H1 (cell line): ENCODE results near the gene HOXB9. TPM values are rescaled to one million over a fixed set of nuclear protein-coding genes. Genes with fewer than 3 reads are reported as not detected.

Experiments
- CTCF ChIA-PET: fragments of 300-600 bp; sonication (Branson Sonifier 250); formaldehyde crosslinking; loops from one replicate; lab custom pipeline; 2021; ENCODE audit not compliant: partially characterized antibody; lab: Charles Lee
- POLR2A ChIA-PET: fragments of 300-600 bp; sonication (Branson Sonifier 250); formaldehyde crosslinking; loops from one replicate; lab custom pipeline; 2021; ENCODE audit warnings: inconsistent platforms; ENCODE audit not compliant: partially characterized antibody; lab: Charles Lee
- DNase-seq, 2 experiments: peaks; one replicate each; pipeline versions ENCODE4 v3.0.0 to v3.0.0-alpha.2; 2010 to 2022; ENCODE audit warnings: low spot score in 2 of 2, low read depth in 1 of 2, mixed read lengths in 1 of 2
- FAIRE-seq: peaks from 2 replicates; lab custom pipeline; 2011; peaks lifted over from hg19 to GRCh38; lab: Jason Lieb, UNC
- H2AFZ ChIP-seq: 2 replicates; pipeline ENCODE4 v1.8.1; 2012; ENCODE audit warnings: low read length, inconsistent platforms
- H2AK5ac ChIP-seq: 2 replicates; pipeline ENCODE4 v1.6.1; 2013; ENCODE audit warnings: low read depth, low read length
- H2BK120ac ChIP-seq: replicated peaks from 2 replicates; pipeline ENCODE3; 2013; ENCODE audit warnings: low read depth, low read length, inconsistent platforms
- H2BK12ac ChIP-seq: 2 replicates; pipeline ENCODE4 v1.6.1; 2013; ENCODE audit warnings: low read depth, low read length
- H2BK15ac ChIP-seq: 2 replicates; pipeline ENCODE4 v1.6.1; 2013; ENCODE audit warnings: low read length
- H2BK20ac ChIP-seq: 2 replicates; pipeline ENCODE4 v1.6.1; 2013; ENCODE audit warnings: low read length
- H2BK5ac ChIP-seq: 2 replicates; pipeline ENCODE4 v1.6.1; 2013; ENCODE audit warnings: low read depth, low read length
- H3K14ac ChIP-seq: 2 replicates; pipeline ENCODE4 v1.6.1; 2013; ENCODE audit warnings: inconsistent platforms; ENCODE audit not compliant: insufficient read length
- H3K18ac ChIP-seq: 2 replicates; pipeline ENCODE4 v1.6.1; 2013; ENCODE audit warnings: low read length; ENCODE audit errors: extremely low read depth
- H3K23ac ChIP-seq: 2 replicates; pipeline ENCODE4 v1.6.1; 2013; ENCODE audit warnings: inconsistent platforms; ENCODE audit not compliant: insufficient read length
- H3K23me2 ChIP-seq: 2 replicates; pipeline ENCODE4 v1.6.1; 2013; ENCODE audit warnings: low read depth, low read length
- H3K27ac ChIP-seq: 2 replicates; pipeline ENCODE4 v1.6.1; 2011; ENCODE audit warnings: low read depth, low read length, inconsistent platforms
- H3K27me3 ChIP-seq, 4 experiments: replicated peaks in 1 of 4; 1 replicate in 1 of 4; 2 replicates in 3 of 4; pipeline versions ENCODE4 v1.6.1 to v1.8.1; 2011 to 2013; ENCODE audit warnings: low read length in 3 of 4, mild to moderate bottlenecking in 3 of 4, inconsistent platforms in 2 of 4, mixed read lengths in 2 of 4, moderate library complexity in 1 of 4; ENCODE audit not compliant: control insufficient read depth in 3 of 4, insufficient read depth in 3 of 4; ENCODE audit errors: extremely low read depth in 1 of 4
- H3K36me3 ChIP-seq, 4 experiments: 2 replicates each; pipeline versions ENCODE4 v1.6.1 to v1.8.1; 2011 to 2013; ENCODE audit warnings: mild to moderate bottlenecking in 4 of 4, low read length in 3 of 4, moderate library complexity in 2 of 4, control low read depth in 1 of 4, inconsistent platforms in 1 of 4; ENCODE audit not compliant: insufficient read depth in 4 of 4, control insufficient read depth in 2 of 4
- H3K4ac ChIP-seq: replicated peaks from 2 replicates; pipeline ENCODE3; 2013; ENCODE audit warnings: low read length, low read depth, mixed read lengths, inconsistent platforms; ENCODE audit not compliant: insufficient read length
- H3K4me1 ChIP-seq, 4 experiments: replicated peaks in 1 of 4; 1 replicate in 1 of 4; 2 replicates in 3 of 4; pipeline versions ENCODE4 v1.6.1 to v1.8.1; 2011 to 2013; ENCODE audit warnings: low read length in 3 of 4, inconsistent platforms in 2 of 4, mixed read lengths in 1 of 4; ENCODE audit not compliant: insufficient read depth in 4 of 4, control insufficient read depth in 3 of 4
- H3K4me2 ChIP-seq, 2 experiments: 2 replicates each; pipeline versions ENCODE4 v1.6.1 to v1.8.1; 2011 to 2013; ENCODE audit warnings: low read depth in 2 of 2, low read length in 2 of 2, control low read depth in 1 of 2, inconsistent platforms in 1 of 2, mild to moderate bottlenecking in 1 of 2; ENCODE audit not compliant: insufficient read depth in 1 of 2
- H3K4me3 ChIP-seq, 4 experiments: fragments of 200-600, 300-600 bp in 1 of 4; sonication (generic), shearing (Covaris generic), sonication (Bioruptor Twin) in 1 of 4; 2 replicates each; pipeline versions ENCODE4 v1.5.1 to v1.8.1; 2011 to 2016; ENCODE audit warnings: low read length in 4 of 4, low read depth in 3 of 4, control low read depth in 2 of 4, inconsistent platforms in 2 of 4, mild to moderate bottlenecking in 2 of 4, mixed read lengths in 1 of 4, moderate library complexity in 1 of 4; ENCODE audit not compliant: insufficient read depth in 2 of 4; ENCODE audit errors: extremely low read depth in 1 of 4
- H3K56ac ChIP-seq: replicated peaks from 2 replicates; pipeline ENCODE3; 2013; ENCODE audit warnings: low read depth, mild to moderate bottlenecking, mixed read lengths, low read length, inconsistent platforms; ENCODE audit not compliant: insufficient read length
- H3K79me1 ChIP-seq: 2 replicates; pipeline ENCODE4 v1.6.1; 2013; ENCODE audit warnings: low read depth, low read length, control low read depth
- H3K79me2 ChIP-seq, 2 experiments: 2 replicates each; pipeline versions ENCODE4 v1.6.1 to v1.8.1; 2012 to 2013; ENCODE audit warnings: low read length in 2 of 2, mild to moderate bottlenecking in 2 of 2, inconsistent platforms in 1 of 2; ENCODE audit not compliant: insufficient read depth in 2 of 2, control insufficient read depth in 1 of 2
- H3K9ac ChIP-seq, 4 experiments: replicated peaks in 1 of 4; 1 replicate in 1 of 4; 2 replicates in 3 of 4; pipeline versions ENCODE4 v1.6.1 to v1.8.1; 2011 to 2013; ENCODE audit warnings: low read depth in 3 of 4, low read length in 3 of 4, control low read depth in 2 of 4, mild to moderate bottlenecking in 2 of 4, moderate library complexity in 2 of 4, inconsistent platforms in 1 of 4; ENCODE audit errors: extremely low read depth in 1 of 4
- H3K9me3 ChIP-seq, 2 experiments: 2 replicates each; pipeline versions ENCODE4 v1.6.1 to v1.8.1; 2012 to 2013; ENCODE audit warnings: mild to moderate bottlenecking in 2 of 2, moderate library complexity in 2 of 2, control low read depth in 1 of 2, inconsistent platforms in 1 of 2, low read depth in 1 of 2, low read length in 1 of 2, mixed read lengths in 1 of 2; ENCODE audit not compliant: insufficient read depth in 2 of 2
- H4K20me1 ChIP-seq, 2 experiments: replicated peaks in 1 of 2; 2 replicates each; pipeline versions ENCODE3 to v1.8.1; 2011 to 2013; ENCODE audit warnings: inconsistent platforms in 2 of 2, low read length in 2 of 2, mild to moderate bottlenecking in 1 of 2; ENCODE audit not compliant: insufficient read depth in 2 of 2, control insufficient read depth in 1 of 2
- H4K5ac ChIP-seq: 2 replicates; pipeline ENCODE4 v1.6.1; 2013; ENCODE audit warnings: low read length, low read depth, mixed read lengths, inconsistent platforms; ENCODE audit not compliant: insufficient read length
- H4K8ac ChIP-seq: 2 replicates; pipeline ENCODE4 v1.8.0; 2013; ENCODE audit warnings: mild to moderate bottlenecking, moderate library complexity, low read length, inconsistent platforms; ENCODE audit not compliant: insufficient read depth; ENCODE audit errors: extremely low read depth
- H4K91ac ChIP-seq: replicated peaks from 2 replicates; pipeline ENCODE3; 2013; ENCODE audit warnings: low read length, mixed read lengths, inconsistent platforms; ENCODE audit not compliant: insufficient read length
- BACH1 ChIP-seq: IDR thresholded peaks from 2 replicates; pipeline ENCODE4 v1.6.1; 2012; ENCODE audit warnings: low read length, improper control_type of control experiment
- CBX8 ChIP-seq: fragments of 300-800, 300-1000 bp; sonication (generic); IDR thresholded peaks from 2 replicates; pipeline ENCODE4 v1.7.1; 2016; ENCODE audit warnings: low read depth, low read length, borderline replicate concordance
- CHD2 ChIP-seq: IDR thresholded peaks from 2 replicates; pipeline ENCODE4 v1.6.1; 2012; ENCODE audit warnings: low read length, improper control_type of control experiment
- EP300 ChIP-seq, 2 experiments: IDR thresholded peaks; 1 replicate in 1 of 2; 2 replicates in 1 of 2; pipeline ENCODE4 v1.6.1; 2011 to 2012; ENCODE audit warnings: low read depth in 2 of 2, low read length in 2 of 2, mild to moderate bottlenecking in 2 of 2, borderline replicate concordance in 1 of 2, inconsistent platforms in 1 of 2, moderate library complexity in 1 of 2
- KDM4A ChIP-seq: IDR thresholded peaks from one replicate; pipeline ENCODE4 v1.7.1; 2012; ENCODE audit warnings: low read depth, mild to moderate bottlenecking, moderate library complexity, low read length, inconsistent platforms; ENCODE audit not compliant: severe bottlenecking
- MAFK ChIP-seq: IDR thresholded peaks from 2 replicates; pipeline ENCODE4 v1.6.1; 2012; ENCODE audit warnings: low read depth, mild to moderate bottlenecking, improper control_type of control experiment, low read length
- RAD21 ChIP-seq, 2 experiments: IDR thresholded peaks in 1 of 2; conservative IDR thresholded peaks in 1 of 2; 2 replicates each; pipeline ENCODE4 v1.6.1; 2011; ENCODE audit warnings: low read depth in 2 of 2, low read length in 2 of 2, improper control_type of control experiment in 1 of 2, inconsistent platforms in 1 of 2, mild to moderate bottlenecking in 1 of 2, moderate library complexity in 1 of 2
- RXRA ChIP-seq: IDR thresholded peaks from 2 replicates; pipeline ENCODE4 v1.6.1; 2011; ENCODE audit warnings: low read depth, mild to moderate bottlenecking, low read length, moderate library complexity; ENCODE audit not compliant: insufficient read depth
- SP2 ChIP-seq: IDR thresholded peaks from 2 replicates; pipeline ENCODE4 v1.6.1; 2012; ENCODE audit warnings: mild to moderate bottlenecking, low read length, inconsistent platforms
- TCF12 ChIP-seq: IDR thresholded peaks from 2 replicates; pipeline ENCODE4 v1.6.1; 2011; ENCODE audit warnings: low read depth, mild to moderate bottlenecking, low read length
- WGBS, 2 experiments: shearing (Covaris generic) in 1 of 2; methylation state at CpG; one replicate each; pipeline versions ENCODE4 v1.1.6 to v1.1.7; 2013 to 2015; ENCODE audit warnings: low lambda C conversion rate in 2 of 2, mixed read lengths in 2 of 2, inconsistent platforms in 1 of 2, low coverage in 1 of 2, missing lambda C conversion rate in 1 of 2; ENCODE audit not compliant: insufficient replicate concordance in 2 of 2, insufficient coverage in 1 of 2, insufficient read length in 1 of 2; ENCODE audit errors: extremely low coverage in 1 of 2, missing lambda C conversion rate in 1 of 2; 5-methylcytosine and 5-hydroxymethylcytosine counted together
- polyA plus RNA-seq, 7 experiments: library from polyadenylated mRNA; depleted of rRNA in 3 of 7; stranded (reverse) in 5 of 7; unstranded in 2 of 7; fragments of >200 nt in 5 of 7; fragments of 200-250 nt in 2 of 7; gene quantifications; 1 replicate in 5 of 7; 2 replicates in 1 of 7; 4 replicates in 1 of 7; pipeline versions ENCODE4 v1.2.1 to v1.2.3, GENCODE V29; 2011 to 2013; ENCODE audit warnings: missing spikeins in 2 of 7, mixed read lengths in 2 of 7
- total RNA-seq: library from RNA; stranded (reverse); fragmentation: NEBNext Ultra II Directional; extraction: Animal tissue kit (Norgen Biotek cat#: 25700); gene quantifications from 2 replicates; pipeline ENCODE4 v1.2.1, GENCODE V29; 2021
- TF ChIP-seq, protein P1 (sequence below): IDR thresholded peaks from 2 replicates; pipeline ENCODE4 v1.6.1; 2011; ENCODE audit warnings: low read depth, mild to moderate bottlenecking, low read length; ENCODE audit not compliant: insufficient read depth

Gene HOXB9
- total and polyA plus RNA-seq, 2 of the 8 experiments (the other 6 are each of a cell fraction or from before 2014, with no cell fraction given) = not detected

DNA sequence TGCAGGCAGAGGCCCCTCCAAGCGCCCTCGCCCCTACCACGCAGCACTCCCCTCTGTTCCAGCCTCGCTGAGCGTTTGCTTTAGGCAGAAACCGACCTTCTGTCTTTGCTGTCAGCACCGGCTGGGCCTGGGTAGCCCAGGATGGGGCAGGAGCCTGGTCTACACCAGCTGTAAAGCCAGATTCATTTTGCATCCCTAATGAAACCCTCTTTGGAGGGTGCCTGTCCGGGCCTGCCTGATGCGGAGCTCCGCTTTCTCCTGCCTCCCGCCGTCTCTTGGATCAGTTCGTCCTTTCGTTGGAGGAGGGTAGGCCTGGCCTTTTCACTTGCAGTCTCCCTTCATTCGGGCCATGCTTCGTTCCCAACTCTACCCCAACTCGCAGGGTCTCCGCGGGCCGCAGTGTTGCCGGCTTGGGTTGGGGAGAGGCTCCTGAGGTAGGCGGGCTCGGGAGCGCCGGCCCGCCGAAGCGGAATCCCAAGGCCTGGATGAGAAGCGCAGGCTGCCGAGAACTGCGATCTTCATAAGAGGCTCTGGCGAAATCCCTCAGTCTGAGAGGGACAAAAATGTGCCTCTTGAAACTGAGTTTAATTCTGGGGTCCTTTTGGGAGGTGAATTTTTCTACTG lies 6.2 kb downstream of the HOXB9 start:
- Histone ChIP-seq H3K36me3 (peaks cover 0 to 13% (median 0%) of the 10 kb centered on the region in 4 experiments; a peak in 1 of 8 replicates), H3K4me1 (peaks cover 0 to 3% (median 1%) of the 10 kb centered on the region in 4 experiments; a peak in 5 of 7 replicates), H3K14ac (no peak overlapping the region), H3K23ac (no peak overlapping the region), H2BK5ac (no peak overlapping the region), H2AK5ac (no peak overlapping the region; the same call in 1 of the 2 replicates), H3K23me2 (no peaks in the 10 kb centered on the region; the same call in 1 of the 2 replicates), H4K20me1 (peaks cover 28 to 48% of the 10 kb centered on the region in 2 experiments), H3K79me1 (no peaks in the 10 kb centered on the region), H4K8ac (no peak overlapping the region; the same call in 1 of the 2 replicates), H3K27ac (no peak overlapping the region), H2BK15ac (no peak overlapping the region), H3K27me3 (peaks cover 98 to 100% (median 99%) of the 10 kb centered on the region in 4 experiments), H2BK20ac (no peak overlapping the region; the same call in 1 of the 2 replicates), H2BK120ac (no peak overlapping the region), H2BK12ac (peak overlapping the region; percentile 39; the same call in 1 of the 2 replicates), H3K4me3 (no peak overlapping the region), H2AFZ (no peak overlapping the region), H3K4me2 (no peak overlapping the region), H3K56ac (no peak overlapping the region), H3K9ac (no peak overlapping the region), H3K4ac (no peak overlapping the region), H4K5ac (no peak overlapping the region), H3K18ac (no peak overlapping the region), H3K79me2 (no peaks in the 10 kb centered on the region), H3K9me3 (no peaks in the 10 kb centered on the region), H4K91ac (no peak overlapping the region)
- FAIRE-seq (no peak), DNase-seq (no peak)
- ChIA-PET POLR2A (no interaction called here), CTCF (interaction anchor here (0.9 to 4.4 kb wide), 8 partner anchors 12 to 379 kb away, joined by 3 to 21 read pairs (median 4); partner anchors contain the start of gene HOXB5)
- WGBS, 2 experiments = 10% methylated on average over 30 of the region's 32 CpGs; no CpG with 5 or more reads in 1 of the 2 experiments
- no peak for TF ChIP-seq BACH1
- peak; percentile 97; the same call in 1 of the 2 replicates for TF ChIP-seq CBX8
- no peak for TF ChIP-seq TCF12
- no peak for TF ChIP-seq MAFK
- no peak for TF ChIP-seq CHD2
- TF ChIP-seq KDM4A = no peak
- TF ChIP-seq SP2 = no peak
- TF ChIP-seq, protein P1, sequence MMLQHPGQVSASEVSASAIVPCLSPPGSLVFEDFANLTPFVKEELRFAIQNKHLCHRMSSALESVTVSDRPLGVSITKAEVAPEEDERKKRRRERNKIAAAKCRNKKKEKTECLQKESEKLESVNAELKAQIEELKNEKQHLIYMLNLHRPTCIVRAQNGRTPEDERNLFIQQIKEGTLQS = no peak
- no peak for TF ChIP-seq RXRA
- no peak for TF ChIP-seq EP300 (IDR thresholded peaks at IDR 0.05; ENCODE audit: borderline replicate concordance in 1 of 2, low read depth in 2 of 2, low read length in 2 of 2)
- no peak for TF ChIP-seq RAD21 (IDR thresholded peaks at IDR 0.05 in 1 of 2, conservative IDR thresholded peaks at IDR 0.05 in 1 of 2; ENCODE audit: low read depth in 2 of 2, low read length in 2 of 2)
